HG03097 (cell line): Measurements from ENCODE around the gene BUD13.

Source experiments
- ATAC-seq: cut with Tn5 transposase; IDR thresholded peaks from one replicate; pipeline ENCODE4 v1.9.1; 2021; ENCODE audit not compliant: unreplicated experiment, low FRiP score

Gene BUD13

DNA sequence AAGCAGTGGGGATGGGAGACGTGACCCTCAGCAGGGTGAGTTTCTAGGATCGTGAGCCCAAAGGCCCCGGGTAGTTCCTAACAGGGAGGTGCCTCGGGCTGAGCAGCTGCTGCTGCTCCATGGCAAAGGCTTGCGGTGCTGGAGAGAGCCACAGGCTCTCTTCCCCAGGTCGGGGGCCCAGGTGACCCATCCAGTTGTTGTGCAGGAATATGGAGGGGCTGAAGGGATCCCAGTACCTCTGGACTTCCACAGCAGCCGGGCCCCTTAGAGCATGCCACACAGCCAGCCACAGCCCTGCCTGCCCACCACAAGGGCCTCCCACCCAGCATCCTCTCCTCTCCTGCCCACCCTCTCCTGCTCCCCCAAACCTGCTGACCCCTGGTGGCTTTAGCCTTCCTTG is 49.3 kb downstream of the BUD13 start:
- no peak for ATAC-seq

DNA sequence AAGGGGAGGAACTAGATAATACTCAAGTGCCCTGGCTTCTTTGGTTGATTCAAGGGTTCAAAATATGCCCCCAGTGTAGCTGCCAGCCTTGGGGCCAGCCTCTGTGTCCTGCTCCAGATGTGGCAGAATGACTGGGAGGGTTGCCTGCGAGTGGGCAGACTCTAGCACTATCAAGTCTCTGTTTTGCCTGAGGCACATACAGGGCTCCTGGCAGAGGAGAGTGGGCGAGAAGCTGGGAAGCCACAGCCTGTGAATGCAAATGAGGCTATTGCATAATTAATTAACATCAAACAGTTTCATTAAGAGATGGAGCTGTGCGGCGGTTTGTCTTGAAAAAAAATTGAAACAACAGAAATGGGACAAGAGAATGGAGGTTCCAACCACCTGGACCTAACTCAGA is 50.8 kb downstream of the BUD13 start:
- no peak for ATAC-seq

DNA sequence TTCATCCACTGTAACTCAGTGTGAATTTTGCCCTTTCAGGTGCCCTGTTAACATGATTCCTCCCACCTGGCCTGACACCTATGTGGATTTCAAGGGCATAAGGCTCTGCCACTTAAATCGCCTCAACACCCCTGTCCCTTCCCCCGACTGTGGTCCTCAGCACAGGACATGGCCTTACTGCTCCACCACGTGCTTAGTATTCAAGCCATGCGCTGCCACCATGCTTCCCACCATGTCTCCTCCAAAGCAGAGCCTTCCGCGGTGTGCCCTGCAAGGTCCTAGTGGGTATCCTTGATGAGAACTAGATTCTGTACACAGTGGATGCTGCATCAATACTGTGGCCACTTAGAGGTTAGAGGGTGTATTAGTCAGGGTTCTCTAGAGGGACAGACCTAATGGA is 51.9 kb downstream of the BUD13 start:
- no peak for ATAC-seq

DNA sequence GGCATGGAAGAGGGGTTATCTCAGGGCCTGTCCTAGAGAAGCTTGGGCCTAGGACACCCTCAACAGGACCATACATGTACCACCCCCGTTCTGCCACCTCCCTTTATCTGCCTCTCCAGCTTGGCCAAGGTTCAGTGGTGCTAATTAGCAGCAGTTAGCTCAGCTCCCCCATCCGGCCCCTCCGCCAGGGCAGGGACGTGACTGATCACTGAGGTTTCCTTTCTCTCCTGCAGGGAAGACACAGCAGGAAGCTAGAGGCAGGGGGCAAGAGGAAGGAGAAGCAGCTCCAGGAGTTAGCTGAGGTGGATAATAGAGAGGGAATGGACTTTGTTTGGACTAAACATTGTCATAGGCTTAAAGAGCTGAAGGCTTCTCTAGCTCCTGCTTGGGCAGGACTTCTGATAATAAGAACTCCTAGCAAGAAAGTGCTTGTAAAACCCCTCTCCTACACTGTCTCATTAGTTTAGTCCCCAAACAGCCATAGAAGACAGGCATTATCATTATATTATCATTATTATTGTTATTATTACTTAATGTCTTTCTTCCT is 53.8 kb downstream of the BUD13 start:
- ATAC-seq: no peak

DNA sequence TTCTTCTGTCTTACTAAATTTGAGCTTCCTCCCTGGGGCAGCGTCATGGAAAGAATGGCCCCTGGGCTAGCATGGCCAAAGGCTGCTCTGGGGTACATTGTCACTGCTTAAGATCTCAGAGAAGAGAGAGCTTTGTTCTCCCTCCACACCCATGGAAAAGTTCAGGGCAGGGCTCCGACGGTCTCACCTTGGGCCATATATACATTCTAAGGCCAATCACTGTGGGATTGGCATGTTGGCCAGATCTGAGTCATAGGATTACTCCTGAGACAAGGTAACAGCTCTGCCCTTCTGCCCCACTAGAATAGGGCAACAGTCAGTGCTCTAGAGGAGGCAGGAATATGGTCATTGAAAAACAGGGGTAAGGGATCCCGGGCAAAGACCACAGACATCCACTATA is 56.2 kb downstream of the BUD13 start:
- no peak for ATAC-seq

DNA sequence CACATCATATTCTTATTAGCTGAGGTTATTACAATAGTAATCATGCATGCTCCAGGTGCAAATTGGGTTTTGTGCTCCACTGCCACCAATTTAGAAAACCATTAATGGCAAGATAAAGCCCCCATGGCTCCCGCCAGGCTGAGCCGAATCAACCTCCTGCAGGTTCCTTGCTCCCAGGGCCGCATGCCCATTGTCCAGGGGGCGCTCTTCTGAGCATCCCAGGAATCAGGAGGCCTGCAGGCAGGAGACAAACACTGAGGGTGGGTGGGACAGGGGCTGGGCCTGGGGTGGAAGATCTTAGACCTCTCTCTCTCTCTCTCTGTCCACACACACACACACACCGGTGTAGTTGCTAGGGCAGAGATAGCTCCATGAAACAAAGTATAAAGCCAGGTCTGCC is 57.4 kb downstream of the BUD13 start:
- no peak for ATAC-seq

DNA sequence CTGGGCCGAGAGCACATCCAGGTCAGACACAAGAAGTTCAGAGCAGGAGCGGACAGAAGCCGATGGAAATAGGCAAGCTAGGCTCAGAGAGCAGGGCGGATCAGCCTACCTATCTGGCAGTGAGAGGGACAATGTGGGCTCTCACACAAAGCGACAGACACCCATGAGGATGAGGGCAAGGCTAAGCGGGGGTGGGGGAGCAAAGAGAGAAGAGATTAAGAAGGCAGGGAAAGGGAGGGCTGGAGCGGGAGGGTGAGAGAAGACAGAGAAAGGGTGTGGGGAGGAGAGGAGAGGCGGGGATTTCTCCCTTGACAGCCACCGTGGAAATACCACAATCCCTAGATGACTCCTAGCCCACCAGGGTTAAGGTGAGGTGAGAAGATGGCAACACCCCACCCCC is 57.9 kb downstream of the BUD13 start:
- no peak for ATAC-seq

DNA sequence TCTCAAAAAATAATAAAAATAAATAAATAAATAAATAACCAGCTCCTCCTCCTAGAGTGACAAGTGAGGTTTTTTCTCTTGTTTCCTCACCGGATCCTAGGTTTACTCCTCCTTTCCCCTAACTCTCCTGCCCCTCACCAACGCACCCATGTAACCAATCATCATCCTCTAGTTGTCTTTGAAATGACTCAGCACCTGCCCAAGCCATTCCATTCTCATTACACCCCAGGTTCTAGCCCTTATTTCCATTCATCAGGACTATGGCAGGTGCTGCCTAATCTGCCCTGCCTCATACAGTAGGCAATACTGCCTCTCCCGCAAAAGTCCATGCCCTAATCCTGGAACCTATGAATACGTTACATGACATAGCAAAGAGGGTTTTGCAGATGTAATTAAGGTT is 60.4 kb downstream of the BUD13 start:
- ATAC-seq: no peak

DNA sequence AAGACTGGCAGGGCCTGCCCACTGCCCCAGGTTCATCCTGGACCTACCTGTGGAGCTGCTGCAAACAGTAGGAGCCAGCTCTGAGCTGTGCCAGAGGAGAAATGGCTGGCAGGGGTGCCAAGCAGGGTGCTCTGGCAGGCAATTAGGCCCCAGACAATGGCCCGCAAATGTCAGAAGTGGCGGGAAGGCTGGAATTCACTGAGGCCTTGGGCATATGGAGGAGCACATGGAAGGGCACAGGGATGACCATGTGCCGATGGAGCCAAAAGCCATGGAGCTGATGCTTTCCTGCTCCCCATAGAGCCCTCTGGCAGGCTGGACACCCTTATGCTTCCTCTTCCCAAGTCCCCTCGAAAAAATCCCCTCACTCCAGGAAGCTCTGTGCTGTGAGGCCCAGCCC is 62.0 kb downstream of the BUD13 start:
- ATAC-seq: no peak

DNA sequence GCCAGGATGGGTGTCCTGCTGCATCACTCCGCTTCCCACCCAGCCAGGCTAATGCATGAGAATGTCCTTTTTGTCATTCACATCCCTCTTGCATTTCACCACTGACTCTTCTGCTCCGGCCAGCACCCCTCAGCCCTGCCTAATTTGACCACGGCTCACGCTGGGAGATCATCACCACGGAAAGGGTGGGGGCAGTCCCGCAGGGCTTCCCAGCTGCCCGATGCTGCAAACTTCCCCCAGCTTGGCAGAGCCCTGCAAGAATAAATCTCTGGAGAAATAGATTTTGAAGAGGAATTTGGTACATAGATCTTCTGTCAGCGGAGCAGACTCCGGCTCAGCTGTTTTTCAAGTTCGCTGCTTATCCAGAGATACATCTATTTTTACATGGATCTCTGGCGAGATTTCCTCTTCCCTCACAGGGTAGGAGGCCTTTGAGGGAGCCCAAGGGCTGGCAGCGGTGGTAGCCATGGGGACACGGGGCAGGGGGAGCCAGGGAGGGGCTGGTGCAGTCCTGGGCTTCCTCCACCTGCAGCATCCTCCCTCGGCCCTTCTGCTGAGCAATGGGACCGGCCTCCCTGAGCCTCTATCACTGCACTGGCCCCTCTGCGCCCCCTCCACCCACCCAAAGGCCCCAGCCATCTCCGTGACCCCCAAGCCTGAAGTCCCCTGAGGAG is 62.6 kb downstream of the BUD13 start:
- ATAC-seq: no peak

DNA sequence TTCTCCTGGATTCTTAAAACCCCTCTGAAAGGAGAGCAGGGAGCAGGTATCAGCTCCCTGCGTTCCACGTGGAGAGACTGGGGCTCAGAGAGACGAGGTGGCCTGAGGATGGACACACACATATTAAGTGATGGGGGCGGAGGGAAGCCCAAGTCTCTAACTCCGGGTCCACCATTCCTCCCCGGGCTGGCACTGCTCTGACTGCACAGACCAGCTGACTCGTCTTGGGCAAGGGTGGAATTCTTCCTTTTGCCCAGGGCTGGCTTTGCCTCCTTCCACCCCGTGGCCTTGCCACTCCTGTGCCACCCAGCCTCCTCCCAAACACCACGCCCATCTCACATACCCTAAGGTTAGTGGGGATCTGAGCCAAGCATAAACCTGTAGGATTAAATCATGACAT is 65.0 kb downstream of the BUD13 start:
- ATAC-seq: no peak

DNA sequence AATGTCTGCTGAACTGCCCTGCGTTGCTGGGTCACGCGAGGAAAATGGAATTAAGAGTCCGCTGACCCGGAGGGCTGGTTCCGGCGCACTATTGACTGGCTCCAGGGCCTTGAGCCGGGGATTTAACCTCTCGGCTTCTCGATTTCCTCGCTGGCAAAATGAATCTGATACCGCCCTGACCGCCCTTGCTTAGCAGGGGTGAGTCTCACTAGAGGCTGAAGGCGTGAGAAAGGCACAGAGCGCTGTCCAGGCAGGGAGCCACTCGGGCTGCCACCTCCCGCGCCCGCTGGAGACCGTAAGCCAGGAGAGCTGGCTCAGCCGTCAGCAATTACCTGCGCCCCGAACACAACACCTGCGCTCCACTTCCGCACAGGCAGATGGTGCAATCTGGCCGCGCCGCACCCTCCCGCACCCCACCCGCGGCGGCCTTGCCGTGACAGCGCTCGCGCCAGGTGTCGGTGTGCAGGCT is 65.6 kb downstream of the BUD13 start:
- no peak for ATAC-seq

DNA sequence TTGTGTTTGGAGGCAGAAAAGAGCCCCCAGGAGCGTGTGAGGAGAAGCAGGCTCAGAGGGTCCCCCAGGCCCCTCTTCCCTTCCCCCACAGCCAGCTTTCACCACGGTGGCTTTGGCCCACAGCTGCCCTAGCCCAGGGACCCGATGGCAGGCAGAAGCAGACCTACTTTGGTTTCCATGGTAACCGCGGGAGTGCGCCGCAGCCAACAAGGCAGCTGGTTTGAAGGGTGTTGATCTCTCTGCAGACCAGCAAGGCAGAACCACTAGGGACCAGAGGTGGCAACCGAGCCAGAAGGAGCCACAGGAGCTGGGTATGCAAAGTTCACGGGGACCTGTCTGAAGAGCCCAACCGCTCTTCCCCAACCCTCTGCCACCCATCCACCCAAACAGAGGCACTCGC is 69.4 kb downstream of the BUD13 start:
- ATAC-seq: no peak

DNA sequence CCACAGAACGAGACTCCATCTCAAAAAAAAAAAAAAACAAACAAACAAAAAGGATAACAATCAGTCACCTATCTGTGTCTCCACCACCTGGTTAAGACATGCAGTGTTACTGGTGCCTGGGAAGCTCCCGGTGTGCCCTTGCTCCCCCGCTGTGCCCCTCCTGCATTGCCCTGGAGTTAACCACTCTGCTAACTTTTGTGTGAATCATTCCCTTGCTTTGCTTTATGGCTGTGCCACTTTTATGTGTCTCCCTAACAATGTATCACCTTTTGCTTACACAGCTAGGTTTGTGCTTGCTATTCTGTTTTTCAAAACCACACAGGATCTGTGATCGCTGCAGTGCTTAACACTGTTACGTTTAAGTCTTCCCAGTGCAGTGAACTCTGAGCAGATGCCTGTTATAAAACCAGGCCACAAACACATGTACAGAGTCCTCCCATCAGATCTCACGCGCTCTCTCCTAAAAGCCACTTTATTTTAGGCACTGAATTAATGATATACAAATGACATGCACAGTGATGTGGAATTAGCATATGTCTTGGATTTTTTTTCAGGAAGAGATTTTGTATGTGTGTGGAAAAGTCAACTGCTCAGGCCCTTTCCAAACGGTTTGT is 69.9 kb downstream of the BUD13 start:
- ATAC-seq: no peak

DNA sequence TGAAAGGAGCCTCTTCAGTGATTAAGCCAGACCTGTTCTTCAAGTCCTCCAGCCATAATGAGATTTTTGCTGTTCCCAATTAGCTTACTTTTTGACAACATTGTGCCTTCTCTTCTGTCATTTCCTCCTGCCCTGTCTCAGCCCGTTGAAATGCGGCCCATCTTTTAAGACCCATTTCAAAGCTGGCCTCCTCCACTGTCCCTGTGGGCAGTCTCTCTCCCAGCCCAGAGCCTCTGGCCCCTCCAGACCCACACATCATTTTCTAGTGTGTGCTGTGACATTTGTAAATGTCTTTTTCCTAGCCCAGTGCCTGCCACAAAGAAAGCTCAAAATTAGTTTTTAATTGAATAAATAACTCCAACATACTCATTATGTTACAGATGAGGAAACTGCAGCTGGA is 70.9 kb downstream of the BUD13 start:
- no peak for ATAC-seq

DNA sequence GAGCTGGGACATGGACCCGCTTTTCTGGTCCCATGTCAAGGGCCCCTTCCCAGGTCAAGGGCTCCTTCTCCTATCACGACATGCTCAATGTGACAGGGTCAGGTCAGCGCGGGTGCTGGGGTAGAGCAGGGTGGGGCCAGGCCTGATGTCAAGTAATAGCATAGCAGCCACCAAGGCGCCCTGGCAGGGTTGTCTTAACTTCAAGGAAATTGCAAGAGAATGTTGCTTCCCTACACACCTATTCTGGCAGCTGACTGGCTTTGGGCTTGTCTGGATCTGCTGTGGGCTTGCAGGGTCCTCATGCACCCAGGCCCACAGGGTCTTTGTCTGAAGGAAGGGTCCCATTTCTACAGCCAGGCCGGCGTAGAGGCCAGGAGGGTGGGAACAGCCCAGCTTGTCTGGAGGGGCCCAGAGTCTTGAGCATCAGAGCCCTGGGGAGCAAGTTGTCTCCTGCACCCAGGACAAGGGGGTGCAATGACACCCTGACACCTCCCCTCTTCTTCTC is 71.4 kb downstream of the BUD13 start:
- no peak for ATAC-seq

DNA sequence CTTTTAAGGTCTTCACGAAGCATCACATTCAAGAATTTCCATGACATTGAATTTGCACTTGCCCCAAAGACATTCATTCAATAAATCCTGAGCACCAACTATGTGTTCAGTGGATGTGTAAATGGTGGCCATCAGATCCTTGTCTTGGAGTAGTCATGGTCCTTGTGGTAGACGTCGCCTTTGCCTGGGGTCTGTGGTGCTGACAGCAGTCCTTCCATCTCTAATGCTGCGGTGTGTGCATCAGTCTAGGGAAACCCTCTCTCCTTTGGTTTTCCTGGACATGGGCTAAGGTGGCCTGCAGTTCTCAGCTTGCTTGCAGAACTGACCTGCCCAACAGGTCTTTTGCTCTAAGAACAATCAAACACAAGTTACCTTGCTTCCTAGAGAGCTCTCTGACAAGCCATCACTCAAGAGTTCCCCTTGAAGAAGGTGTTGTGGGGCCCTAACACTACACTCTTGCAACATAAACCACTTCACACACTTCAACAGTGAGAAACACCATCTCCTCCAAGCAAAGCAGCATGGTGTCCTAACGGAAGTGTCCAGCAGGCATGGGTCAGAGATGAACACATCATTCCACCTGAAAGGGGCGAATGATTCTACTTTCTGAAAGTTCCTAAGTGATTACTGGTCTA is 72.1 kb downstream of the BUD13 start:
- ATAC-seq: no peak
